HEK293 (cell line): ENCODE measurements around the gene MINDY1.

Source experiments
- CTCF ChIA-PET: fragments of 350-600 bp; formaldehyde crosslinking; extraction: SDS; loops from one replicate; lab custom pipeline; 2021; ENCODE audit warnings: antibody characterized with exemption; lab: Yijun Ruan, JAX
- POLR2A ChIA-PET: fragments of 300-600 bp; formaldehyde crosslinking; extraction: SDS; loops from one replicate; lab custom pipeline; 2020; ENCODE audit warnings: antibody characterized with exemption, inconsistent platforms; lab: Yijun Ruan, JAX
- H3K27ac ChIP-seq: fragments of 200-500 bp; sonication (Bioruptor generic); 2 replicates; pipeline ENCODE4 v1.5.1; 2014; ENCODE audit warnings: low read depth, low read length, control low read depth, inconsistent platforms; ENCODE audit errors: extremely low read depth
- H3K36me3 ChIP-seq, 2 experiments: fragments of 200-500 bp in 1 of 2; sonication (Bioruptor generic) in 1 of 2; 1 replicate in 1 of 2; 2 replicates in 1 of 2; pipeline ENCODE4 v1.5.1; 2014 to 2017; ENCODE audit warnings: inconsistent platforms in 2 of 2, low read length in 2 of 2; ENCODE audit not compliant: control insufficient read depth in 2 of 2, insufficient read depth in 1 of 2
- H3K4me1 ChIP-seq: fragments of 200-500 bp; sonication (Bioruptor generic); 2 replicates; pipeline ENCODE4 v1.5.1; 2014; ENCODE audit warnings: mild to moderate bottlenecking, low read length, inconsistent platforms; ENCODE audit not compliant: control insufficient read depth, insufficient read depth
- H3K4me3 ChIP-seq: 2 replicates; pipeline ENCODE4 v1.5.1; 2011; ENCODE audit warnings: low read depth, mild to moderate bottlenecking, control low read depth, low read length, moderate library complexity
- H3K9me3 ChIP-seq: fragments of 200-500 bp; sonication (Bioruptor generic); 2 replicates; pipeline ENCODE4 v1.5.1; 2014; ENCODE audit warnings: low read depth, low read length, inconsistent platforms; ENCODE audit not compliant: control insufficient read depth, insufficient read depth
- GLI2 ChIP-seq: fragments of 450-650 bp; formaldehyde crosslinking; IDR thresholded peaks from 2 replicates; pipeline ENCODE4; 2017; ENCODE audit warnings: missing biosample characterization, missing genetic modification characterization, low read depth, borderline replicate concordance
- GLI4 ChIP-seq: fragments of 450-650 bp; formaldehyde crosslinking; IDR thresholded peaks from 2 replicates; pipeline ENCODE4 v1.5.1; 2016; ENCODE audit warnings: missing biosample characterization, missing genetic modification characterization
- GLIS2 ChIP-seq: fragments of 450-650 bp; formaldehyde crosslinking; IDR thresholded peaks from 2 replicates; pipeline ENCODE4 v1.5.1; 2016; ENCODE audit warnings: missing biosample characterization, missing genetic modification characterization
- HOXC10 ChIP-seq: sonication (generic); formaldehyde crosslinking; IDR thresholded peaks from 2 replicates; pipeline ENCODE4 v1.8.1; 2023; ENCODE audit warnings: mild to moderate bottlenecking, missing genetic modification reagents
- OSR2 ChIP-seq: fragments of 450-650 bp; formaldehyde crosslinking; IDR thresholded peaks from 2 replicates; pipeline ENCODE4 v1.5.1; 2016; ENCODE audit warnings: missing biosample characterization, missing genetic modification characterization
- RBAK ChIP-seq: fragments of 450-650 bp; formaldehyde crosslinking; IDR thresholded peaks from 2 replicates; pipeline ENCODE4 v1.5.1; 2016; ENCODE audit warnings: missing biosample characterization, missing genetic modification characterization
- SCRT1 ChIP-seq: fragments of 450-650 bp; formaldehyde crosslinking; IDR thresholded peaks from 2 replicates; pipeline ENCODE4 v1.5.1; 2016; ENCODE audit warnings: missing biosample characterization, missing genetic modification characterization, borderline replicate concordance
- ZFP41 ChIP-seq: fragments of 450-650 bp; formaldehyde crosslinking; IDR thresholded peaks from 2 replicates; pipeline ENCODE4 v1.5.1; 2016; ENCODE audit warnings: missing biosample characterization, missing genetic modification characterization, borderline replicate concordance
- ZNF2 ChIP-seq: fragments of 450-650 bp; formaldehyde crosslinking; IDR thresholded peaks from 2 replicates; pipeline ENCODE4 v1.5.1; 2016; ENCODE audit warnings: missing biosample characterization, missing genetic modification characterization
- ZNF426 ChIP-seq: fragments of 450-650 bp; formaldehyde crosslinking; IDR thresholded peaks from 2 replicates; pipeline ENCODE4 v1.5.1; 2017; ENCODE audit warnings: missing biosample characterization, missing genetic modification characterization, mild to moderate bottlenecking, inconsistent platforms, moderate library complexity
- ZNF433 ChIP-seq: fragments of 450-650 bp; formaldehyde crosslinking; IDR thresholded peaks from 2 replicates; pipeline ENCODE4 v1.5.1; 2016; ENCODE audit warnings: missing biosample characterization, missing genetic modification characterization, low read depth
- ZNF514 ChIP-seq: fragments of 450-650 bp; formaldehyde crosslinking; IDR thresholded peaks from 2 replicates; pipeline ENCODE4 v1.5.1; 2016; ENCODE audit warnings: missing biosample characterization, missing genetic modification characterization
- ZNF585B ChIP-seq: fragments of 450-650 bp; formaldehyde crosslinking; IDR thresholded peaks from 2 replicates; pipeline ENCODE4 v1.5.1; 2016; ENCODE audit warnings: missing biosample characterization, missing genetic modification characterization
- ZNF623 ChIP-seq: fragments of 450-650 bp; formaldehyde crosslinking; IDR thresholded peaks from 2 replicates; pipeline ENCODE4 v1.5.1; 2016; ENCODE audit warnings: missing biosample characterization, missing genetic modification characterization
- ZNF664 ChIP-seq: fragments of 450-650 bp; formaldehyde crosslinking; IDR thresholded peaks from 2 replicates; pipeline ENCODE4 v1.5.1; 2016; ENCODE audit warnings: missing biosample characterization, missing genetic modification characterization
- ZSCAN16 ChIP-seq: fragments of 450-650 bp; formaldehyde crosslinking; IDR thresholded peaks from 2 replicates; pipeline ENCODE4 v1.5.1; 2016; ENCODE audit warnings: missing biosample characterization, missing genetic modification characterization
- ZSCAN30 ChIP-seq: fragments of 450-650 bp; IDR thresholded peaks from 2 replicates; pipeline ENCODE4 v1.5.1; 2018; ENCODE audit warnings: missing biosample characterization, mild to moderate bottlenecking, missing genetic modification characterization, moderate library complexity
- TF ChIP-seq, protein P1 (sequence below): fragments of 450-650 bp; formaldehyde crosslinking; IDR thresholded peaks from 2 replicates; pipeline ENCODE4 v1.5.1; 2016; ENCODE audit warnings: missing biosample characterization, missing genetic modification characterization
- TF ChIP-seq, protein P2 (sequence below): fragments of 450-650 bp; formaldehyde crosslinking; IDR thresholded peaks from 2 replicates; pipeline ENCODE4 v1.5.1; 2016; ENCODE audit warnings: missing biosample characterization, missing genetic modification characterization, borderline replicate concordance
- TF ChIP-seq, protein P3 (sequence below): fragments of 450-650 bp; formaldehyde crosslinking; IDR thresholded peaks from 2 replicates; pipeline ENCODE4 v1.5.1; 2017; ENCODE audit warnings: missing biosample characterization, missing genetic modification characterization
- TF ChIP-seq, protein P4 (sequence below): IDR thresholded peaks from 2 replicates; pipeline ENCODE4 v1.6.1; 2011; ENCODE audit warnings: mild to moderate bottlenecking, low read depth, low read length, borderline replicate concordance

Gene MINDY1

GRCh38 chr1:151056149-151056548 is 49.4 kb upstream of the MINDY1 start:
- H3K9me3 ChIP-seq = no peaks in the 10 kb centered on the region
- no peak overlapping the region for H3K27ac ChIP-seq
- H3K36me3 ChIP-seq = peaks cover 0 to 61% of the 10 kb centered on the region in 2 experiments; a peak in 2 of 3 replicates
- TF ChIP-seq ZSCAN16 (tag by site-specific recombination) (no peak), ZNF426 (tag by site-specific recombination) (no peak), ZNF623 (no peak), SCRT1 (no peak), ZNF664 (tag by site-specific recombination) (no peak), ZNF433 (tag by site-specific recombination) (no peak), GLI2 (tag by site-specific recombination) (no peak), RBAK (no peak), ZFP41 (tag by site-specific recombination) (no peak), ZNF514 (tag by site-specific recombination) (no peak), ZNF585B (tag by site-specific recombination) (no peak)
- TF ChIP-seq, protein P1, sequence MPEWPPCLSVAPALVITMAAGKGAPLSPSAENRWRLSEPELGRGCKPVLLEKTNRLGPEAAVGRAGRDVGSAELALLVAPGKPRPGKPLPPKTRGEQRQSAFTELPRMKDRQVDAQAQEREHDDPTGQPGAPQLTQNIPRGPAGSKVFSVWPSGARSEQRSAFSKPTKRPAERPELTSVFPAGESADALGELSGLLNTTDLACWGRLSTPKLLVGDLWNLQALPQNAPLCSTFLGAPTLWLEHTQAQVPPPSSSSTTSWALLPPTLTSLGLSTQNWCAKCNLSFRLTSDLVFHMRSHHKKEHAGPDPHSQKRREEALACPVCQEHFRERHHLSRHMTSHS (tag by site-specific recombination) = no peak
- TF ChIP-seq, protein P2, sequence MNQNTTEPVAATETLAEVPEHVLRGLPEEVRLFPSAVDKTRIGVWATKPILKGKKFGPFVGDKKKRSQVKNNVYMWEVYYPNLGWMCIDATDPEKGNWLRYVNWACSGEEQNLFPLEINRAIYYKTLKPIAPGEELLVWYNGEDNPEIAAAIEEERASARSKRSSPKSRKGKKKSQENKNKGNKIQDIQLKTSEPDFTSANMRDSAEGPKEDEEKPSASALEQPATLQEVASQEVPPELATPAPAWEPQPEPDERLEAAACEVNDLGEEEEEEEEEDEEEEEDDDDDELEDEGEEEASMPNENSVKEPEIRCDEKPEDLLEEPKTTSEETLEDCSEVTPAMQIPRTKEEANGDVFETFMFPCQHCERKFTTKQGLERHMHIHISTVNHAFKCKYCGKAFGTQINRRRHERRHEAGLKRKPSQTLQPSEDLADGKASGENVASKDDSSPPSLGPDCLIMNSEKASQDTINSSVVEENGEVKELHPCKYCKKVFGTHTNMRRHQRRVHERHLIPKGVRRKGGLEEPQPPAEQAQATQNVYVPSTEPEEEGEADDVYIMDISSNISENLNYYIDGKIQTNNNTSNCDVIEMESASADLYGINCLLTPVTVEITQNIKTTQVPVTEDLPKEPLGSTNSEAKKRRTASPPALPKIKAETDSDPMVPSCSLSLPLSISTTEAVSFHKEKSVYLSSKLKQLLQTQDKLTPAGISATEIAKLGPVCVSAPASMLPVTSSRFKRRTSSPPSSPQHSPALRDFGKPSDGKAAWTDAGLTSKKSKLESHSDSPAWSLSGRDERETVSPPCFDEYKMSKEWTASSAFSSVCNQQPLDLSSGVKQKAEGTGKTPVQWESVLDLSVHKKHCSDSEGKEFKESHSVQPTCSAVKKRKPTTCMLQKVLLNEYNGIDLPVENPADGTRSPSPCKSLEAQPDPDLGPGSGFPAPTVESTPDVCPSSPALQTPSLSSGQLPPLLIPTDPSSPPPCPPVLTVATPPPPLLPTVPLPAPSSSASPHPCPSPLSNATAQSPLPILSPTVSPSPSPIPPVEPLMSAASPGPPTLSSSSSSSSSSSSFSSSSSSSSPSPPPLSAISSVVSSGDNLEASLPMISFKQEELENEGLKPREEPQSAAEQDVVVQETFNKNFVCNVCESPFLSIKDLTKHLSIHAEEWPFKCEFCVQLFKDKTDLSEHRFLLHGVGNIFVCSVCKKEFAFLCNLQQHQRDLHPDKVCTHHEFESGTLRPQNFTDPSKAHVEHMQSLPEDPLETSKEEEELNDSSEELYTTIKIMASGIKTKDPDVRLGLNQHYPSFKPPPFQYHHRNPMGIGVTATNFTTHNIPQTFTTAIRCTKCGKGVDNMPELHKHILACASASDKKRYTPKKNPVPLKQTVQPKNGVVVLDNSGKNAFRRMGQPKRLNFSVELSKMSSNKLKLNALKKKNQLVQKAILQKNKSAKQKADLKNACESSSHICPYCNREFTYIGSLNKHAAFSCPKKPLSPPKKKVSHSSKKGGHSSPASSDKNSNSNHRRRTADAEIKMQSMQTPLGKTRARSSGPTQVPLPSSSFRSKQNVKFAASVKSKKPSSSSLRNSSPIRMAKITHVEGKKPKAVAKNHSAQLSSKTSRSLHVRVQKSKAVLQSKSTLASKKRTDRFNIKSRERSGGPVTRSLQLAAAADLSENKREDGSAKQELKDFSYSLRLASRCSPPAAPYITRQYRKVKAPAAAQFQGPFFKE (tag by site-specific recombination) = no peak
- TF ChIP-seq, protein P3, sequence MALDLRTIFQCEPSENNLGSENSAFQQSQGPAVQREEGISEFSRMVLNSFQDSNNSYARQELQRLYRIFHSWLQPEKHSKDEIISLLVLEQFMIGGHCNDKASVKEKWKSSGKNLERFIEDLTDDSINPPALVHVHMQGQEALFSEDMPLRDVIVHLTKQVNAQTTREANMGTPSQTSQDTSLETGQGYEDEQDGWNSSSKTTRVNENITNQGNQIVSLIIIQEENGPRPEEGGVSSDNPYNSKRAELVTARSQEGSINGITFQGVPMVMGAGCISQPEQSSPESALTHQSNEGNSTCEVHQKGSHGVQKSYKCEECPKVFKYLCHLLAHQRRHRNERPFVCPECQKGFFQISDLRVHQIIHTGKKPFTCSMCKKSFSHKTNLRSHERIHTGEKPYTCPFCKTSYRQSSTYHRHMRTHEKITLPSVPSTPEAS (tag by site-specific recombination) = no peak
- TF ChIP-seq, protein P4, sequence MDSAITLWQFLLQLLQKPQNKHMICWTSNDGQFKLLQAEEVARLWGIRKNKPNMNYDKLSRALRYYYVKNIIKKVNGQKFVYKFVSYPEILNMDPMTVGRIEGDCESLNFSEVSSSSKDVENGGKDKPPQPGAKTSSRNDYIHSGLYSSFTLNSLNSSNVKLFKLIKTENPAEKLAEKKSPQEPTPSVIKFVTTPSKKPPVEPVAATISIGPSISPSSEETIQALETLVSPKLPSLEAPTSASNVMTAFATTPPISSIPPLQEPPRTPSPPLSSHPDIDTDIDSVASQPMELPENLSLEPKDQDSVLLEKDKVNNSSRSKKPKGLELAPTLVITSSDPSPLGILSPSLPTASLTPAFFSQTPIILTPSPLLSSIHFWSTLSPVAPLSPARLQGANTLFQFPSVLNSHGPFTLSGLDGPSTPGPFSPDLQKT = no peak
- CTCF ChIA-PET = interaction anchor here (1.8 kb wide), 1 partner anchor 50 kb away, joined by 4 read pairs; the partner anchor contains the start of gene MINDY1
- H3K4me1 ChIP-seq = peaks cover 4% of the 10 kb centered on the region; the same call in 1 of the 2 replicates
- POLR2A ChIA-PET = no interaction called here
- no peak overlapping the region for H3K4me3 ChIP-seq

GRCh38 chr1:151055581-151055980 is 48.9 kb upstream of the MINDY1 start:
- H3K9me3 ChIP-seq = no peaks in the 10 kb centered on the region
- H3K4me1 ChIP-seq = peaks cover 4% of the 10 kb centered on the region; the same call in 1 of the 2 replicates
- ChIA-PET CTCF (interaction anchor here (0.6 kb wide), 1 partner anchor 42 kb away, joined by 4 read pairs; no protein-coding TSS in a partner anchor), POLR2A (interaction anchor here (0.6 to 0.8 kb wide), 2 partner anchors 14 to 476 kb away, joined by 3 to 5 read pairs; partner anchors contain the start of gene MCL1)
- no peak overlapping the region for H3K4me3 ChIP-seq
- H3K27ac ChIP-seq = no peak overlapping the region
- H3K36me3 ChIP-seq = peaks cover 0 to 67% of the 10 kb centered on the region in 2 experiments; a peak in 2 of 3 replicates
- TF ChIP-seq GLIS2 = no peak
- no peak for TF ChIP-seq HOXC10 (CRISPR knock-in tag)
- TF ChIP-seq ZNF2 = no peak
- TF ChIP-seq OSR2 (tag by site-specific recombination) = no peak
- no peak for TF ChIP-seq GLI4
- no peak for TF ChIP-seq ZSCAN30 (tag by site-specific recombination)
